HEK293 (cell line): ENCODE data around the gene PHF21A.

Experiments
- CTCF ChIA-PET: fragments of 350-600 bp; formaldehyde crosslinking; extraction: SDS; loops from one replicate; lab custom pipeline; 2021; ENCODE audit warnings: antibody characterized with exemption; lab: Yijun Ruan, JAX
- POLR2A ChIA-PET: fragments of 300-600 bp; formaldehyde crosslinking; extraction: SDS; loops from one replicate; lab custom pipeline; 2020; ENCODE audit warnings: antibody characterized with exemption, inconsistent platforms; lab: Yijun Ruan, JAX
- H3K27ac ChIP-seq: fragments of 200-500 bp; sonication (Bioruptor generic); 2 replicates; pipeline ENCODE4 v1.5.1; 2014; ENCODE audit warnings: low read depth, low read length, control low read depth, inconsistent platforms; ENCODE audit errors: extremely low read depth
- H3K36me3 ChIP-seq, 2 experiments: fragments of 200-500 bp in 1 of 2; sonication (Bioruptor generic) in 1 of 2; 1 replicate in 1 of 2; 2 replicates in 1 of 2; pipeline ENCODE4 v1.5.1; 2014 to 2017; ENCODE audit warnings: inconsistent platforms in 2 of 2, low read length in 2 of 2; ENCODE audit not compliant: control insufficient read depth in 2 of 2, insufficient read depth in 1 of 2
- H3K4me1 ChIP-seq: fragments of 200-500 bp; sonication (Bioruptor generic); 2 replicates; pipeline ENCODE4 v1.5.1; 2014; ENCODE audit warnings: mild to moderate bottlenecking, low read length, inconsistent platforms; ENCODE audit not compliant: control insufficient read depth, insufficient read depth
- H3K4me3 ChIP-seq: 2 replicates; pipeline ENCODE4 v1.5.1; 2011; ENCODE audit warnings: low read depth, mild to moderate bottlenecking, control low read depth, low read length, moderate library complexity
- H3K9me3 ChIP-seq: fragments of 200-500 bp; sonication (Bioruptor generic); 2 replicates; pipeline ENCODE4 v1.5.1; 2014; ENCODE audit warnings: low read depth, low read length, inconsistent platforms; ENCODE audit not compliant: control insufficient read depth, insufficient read depth
- KLF8 ChIP-seq: fragments of 450-650 bp; formaldehyde crosslinking; IDR thresholded peaks from 2 replicates; pipeline ENCODE4 v1.5.1; 2016; ENCODE audit warnings: missing biosample characterization, missing genetic modification characterization
- MZF1 ChIP-seq: fragments of 450-650 bp; formaldehyde crosslinking; IDR thresholded peaks from 2 replicates; pipeline ENCODE4 v1.5.1; 2017; ENCODE audit warnings: missing biosample characterization, missing genetic modification characterization, borderline replicate concordance
- RBAK ChIP-seq: fragments of 450-650 bp; formaldehyde crosslinking; IDR thresholded peaks from 2 replicates; pipeline ENCODE4 v1.5.1; 2016; ENCODE audit warnings: missing biosample characterization, missing genetic modification characterization
- SALL2 ChIP-seq: fragments of 450-650 bp; formaldehyde crosslinking; IDR thresholded peaks from 2 replicates; pipeline ENCODE4 v1.5.0; 2017; ENCODE audit warnings: missing biosample characterization, mild to moderate bottlenecking, missing genetic modification characterization, borderline replicate concordance
- SCRT2 ChIP-seq: fragments of 450-650 bp; formaldehyde crosslinking; IDR thresholded peaks from 2 replicates; pipeline ENCODE4 v1.5.1; 2016; ENCODE audit warnings: missing biosample characterization, missing genetic modification characterization
- SP2 ChIP-seq: fragments of 450-650 bp; formaldehyde crosslinking; IDR thresholded peaks from 2 replicates; pipeline ENCODE4 v1.5.1; 2016; ENCODE audit warnings: missing biosample characterization, missing genetic modification characterization
- SP3 ChIP-seq: fragments of 450-650 bp; formaldehyde crosslinking; IDR thresholded peaks from 2 replicates; pipeline ENCODE4 v1.5.1; 2016; ENCODE audit warnings: missing biosample characterization, missing genetic modification characterization
- ZBTB17 ChIP-seq: fragments of 450-650 bp; formaldehyde crosslinking; IDR thresholded peaks from 2 replicates; pipeline ENCODE4 v1.5.1; 2016; ENCODE audit warnings: missing biosample characterization, missing genetic modification characterization
- ZBTB7A ChIP-seq: fragments of 450-650 bp; formaldehyde crosslinking; IDR thresholded peaks from 2 replicates; pipeline ENCODE4 v1.5.1; 2016; ENCODE audit warnings: low read depth, missing biosample characterization, missing genetic modification characterization
- ZFHX2 ChIP-seq: fragments of 450-650 bp; formaldehyde crosslinking; conservative IDR thresholded peaks from 2 replicates; pipeline ENCODE4 v1.5.1; 2016; ENCODE audit warnings: missing biosample characterization, missing genetic modification characterization
- ZNF18 ChIP-seq: fragments of 450-650 bp; formaldehyde crosslinking; IDR thresholded peaks from 2 replicates; pipeline ENCODE4 v1.5.1; 2016; ENCODE audit warnings: missing biosample characterization, missing genetic modification characterization
- ZNF302 ChIP-seq: fragments of 450-650 bp; formaldehyde crosslinking; IDR thresholded peaks from 2 replicates; pipeline ENCODE4 v1.5.1; 2016; ENCODE audit warnings: missing biosample characterization, missing genetic modification characterization, low read depth
- ZNF394 ChIP-seq: fragments of 450-650 bp; formaldehyde crosslinking; IDR thresholded peaks from 2 replicates; pipeline ENCODE4 v1.5.1; 2016; ENCODE audit warnings: missing biosample characterization, missing genetic modification characterization, mild to moderate bottlenecking, moderate library complexity, borderline replicate concordance
- ZNF670 ChIP-seq: fragments of 450-650 bp; formaldehyde crosslinking; IDR thresholded peaks from 2 replicates; pipeline ENCODE4 v1.5.1; 2016; ENCODE audit warnings: missing biosample characterization, missing genetic modification characterization, low read depth
- TF ChIP-seq, protein P1 (sequence below): fragments of 450-650 bp; formaldehyde crosslinking; IDR thresholded peaks from 2 replicates; pipeline ENCODE4 v1.5.1; 2016; ENCODE audit warnings: missing biosample characterization, missing genetic modification characterization
- TF ChIP-seq, protein P2 (sequence below): fragments of 450-650 bp; formaldehyde crosslinking; IDR thresholded peaks from 2 replicates; pipeline ENCODE4 v1.5.1; 2016; ENCODE audit warnings: missing biosample characterization, missing genetic modification characterization
- TF ChIP-seq, protein P3 (sequence below): fragments of 450-650 bp; formaldehyde crosslinking; IDR thresholded peaks from 2 replicates; pipeline ENCODE4 v1.5.1; 2016; ENCODE audit warnings: missing biosample characterization, missing genetic modification characterization, low read depth

The PHF21A gene

GRCh38 chr11:45895553-45896259, 225.5 kb downstream of the PHF21A start:
- POLR2A ChIA-PET = interaction anchor here (0.9 kb wide), 1 partner anchor 22 kb away, joined by 3 read pairs; the partner anchor contains the start of gene PEX16
- CTCF ChIA-PET = interaction anchor here (0.8 to 1.5 kb wide), 2 partner anchors 22 to 23 kb away, joined by 3 to 9 read pairs; no protein-coding TSS in a partner anchor
- TF ChIP-seq ZNF18 (tag by site-specific recombination) = no peak
- no peak for TF ChIP-seq ZBTB17 (tag by site-specific recombination)
- TF ChIP-seq, protein P1, sequence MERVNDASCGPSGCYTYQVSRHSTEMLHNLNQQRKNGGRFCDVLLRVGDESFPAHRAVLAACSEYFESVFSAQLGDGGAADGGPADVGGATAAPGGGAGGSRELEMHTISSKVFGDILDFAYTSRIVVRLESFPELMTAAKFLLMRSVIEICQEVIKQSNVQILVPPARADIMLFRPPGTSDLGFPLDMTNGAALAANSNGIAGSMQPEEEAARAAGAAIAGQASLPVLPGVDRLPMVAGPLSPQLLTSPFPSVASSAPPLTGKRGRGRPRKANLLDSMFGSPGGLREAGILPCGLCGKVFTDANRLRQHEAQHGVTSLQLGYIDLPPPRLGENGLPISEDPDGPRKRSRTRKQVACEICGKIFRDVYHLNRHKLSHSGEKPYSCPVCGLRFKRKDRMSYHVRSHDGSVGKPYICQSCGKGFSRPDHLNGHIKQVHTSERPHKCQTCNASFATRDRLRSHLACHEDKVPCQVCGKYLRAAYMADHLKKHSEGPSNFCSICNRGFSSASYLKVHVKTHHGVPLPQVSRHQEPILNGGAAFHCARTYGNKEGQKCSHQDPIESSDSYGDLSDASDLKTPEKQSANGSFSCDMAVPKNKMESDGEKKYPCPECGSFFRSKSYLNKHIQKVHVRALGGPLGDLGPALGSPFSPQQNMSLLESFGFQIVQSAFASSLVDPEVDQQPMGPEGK (tag by site-specific recombination) = no peak
- H3K9me3 ChIP-seq = no peaks in the 10 kb centered on the region
- H3K4me3 ChIP-seq = no peak overlapping the region
- no peak overlapping the region for H3K27ac ChIP-seq
- no peaks in the 10 kb centered on the region for H3K36me3 ChIP-seq
- H3K4me1 ChIP-seq = peaks cover 4% of the 10 kb centered on the region; the same call in 1 of the 2 replicates

DNA sequence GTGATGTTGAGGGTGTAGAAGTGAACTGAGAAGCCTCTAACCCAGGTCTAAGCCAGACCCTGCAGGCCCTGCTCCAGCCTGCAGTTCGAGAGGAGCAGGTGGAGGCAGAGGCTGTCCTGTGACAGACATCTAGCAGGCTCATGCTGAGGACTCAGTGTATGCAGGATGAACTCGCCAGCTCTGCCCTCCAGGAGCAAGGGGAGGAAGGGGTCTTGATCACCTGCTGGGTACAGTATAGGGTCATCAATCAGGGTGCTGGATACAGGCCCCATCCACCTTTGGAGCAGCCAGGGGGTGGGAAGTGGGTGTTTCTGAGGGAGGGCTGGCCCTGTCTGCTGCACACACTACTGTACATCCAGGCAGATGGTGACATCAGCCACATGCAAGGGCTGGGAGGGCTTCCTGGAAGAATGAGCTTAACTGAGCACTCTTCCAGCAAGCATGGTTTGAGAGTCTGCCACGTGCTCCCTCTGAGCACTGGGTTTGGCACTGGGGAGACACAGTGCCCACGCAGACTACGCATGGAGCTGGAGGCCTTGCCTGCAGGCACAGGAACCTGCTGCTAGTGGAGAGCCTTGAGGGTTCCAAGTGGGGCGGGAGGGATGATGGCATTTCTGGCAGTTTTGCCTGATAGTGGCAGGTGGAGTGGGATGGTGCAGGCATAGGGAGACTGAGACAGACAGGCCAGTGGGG, 226.6 kb downstream of the PHF21A start:
- no peak overlapping the region for H3K27ac ChIP-seq
- TF ChIP-seq ZFHX2 (tag by site-specific recombination) (peak; percentile 53), ZBTB7A (tag by site-specific recombination) (no peak), ZNF302 (tag by site-specific recombination) (no peak), SP2 (tag by site-specific recombination) (peak; percentile 34; the same call in 1 of the 2 replicates), SP3 (peak; percentile 54)
- no peaks in the 10 kb centered on the region for H3K9me3 ChIP-seq
- no peak overlapping the region for H3K4me3 ChIP-seq
- peaks cover 4% of the 10 kb centered on the region; the same call in 1 of the 2 replicates for H3K4me1 ChIP-seq
- POLR2A ChIA-PET = no interaction called here
- H3K36me3 ChIP-seq = no peaks in the 10 kb centered on the region
- CTCF ChIA-PET = interaction anchor here (0.8 to 2.8 kb wide), 3 partner anchors 21 to 111 kb away, joined by 3 to 18 read pairs (median 3); no protein-coding TSS in a partner anchor

DNA sequence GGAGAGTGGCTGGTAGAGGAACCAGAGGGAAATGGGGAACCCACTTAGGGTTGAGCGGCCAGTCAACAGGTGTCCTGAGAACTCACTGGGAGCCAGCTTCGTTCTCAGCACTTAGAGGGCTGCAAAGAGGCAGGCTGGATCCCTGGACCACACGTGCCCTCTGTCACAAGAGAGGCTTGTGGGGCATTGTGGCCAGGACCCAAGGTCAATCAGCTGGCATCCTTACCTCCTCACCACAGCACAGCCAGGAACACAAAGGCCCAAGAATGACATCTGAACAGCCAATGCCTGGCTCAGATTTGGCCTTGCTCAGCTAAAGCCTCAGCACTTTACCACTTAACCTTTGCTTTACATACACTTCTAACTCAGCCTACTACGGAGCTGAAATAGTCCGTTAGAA, 228.4 kb downstream of the PHF21A start:
- ChIA-PET POLR2A (interaction anchor here (0.7 kb wide), 1 partner anchor 20 kb away, joined by 3 read pairs; no protein-coding TSS in a partner anchor), CTCF (interaction anchor here (0.6 to 2.8 kb wide), 4 partner anchors 17 to 73 kb away, joined by 3 to 18 read pairs (median 4); no protein-coding TSS in a partner anchor)
- Histone ChIP-seq H3K27ac (no peak overlapping the region), H3K36me3 (no peaks in the 10 kb centered on the region), H3K4me3 (no peak overlapping the region), H3K9me3 (no peaks in the 10 kb centered on the region), H3K4me1 (no peaks in the 10 kb centered on the region; the same call in 1 of the 2 replicates)
- TF ChIP-seq ZNF670 (tag by site-specific recombination) (no peak), RBAK (tag by site-specific recombination) (no peak), KLF8 (tag by site-specific recombination) (no peak), SCRT2 (tag by site-specific recombination) (peak; percentile 72), ZNF394 (tag by site-specific recombination) (no peak), MZF1 (tag by site-specific recombination) (no peak), SALL2 (tag by site-specific recombination) (no peak)
- TF ChIP-seq, protein P2, sequence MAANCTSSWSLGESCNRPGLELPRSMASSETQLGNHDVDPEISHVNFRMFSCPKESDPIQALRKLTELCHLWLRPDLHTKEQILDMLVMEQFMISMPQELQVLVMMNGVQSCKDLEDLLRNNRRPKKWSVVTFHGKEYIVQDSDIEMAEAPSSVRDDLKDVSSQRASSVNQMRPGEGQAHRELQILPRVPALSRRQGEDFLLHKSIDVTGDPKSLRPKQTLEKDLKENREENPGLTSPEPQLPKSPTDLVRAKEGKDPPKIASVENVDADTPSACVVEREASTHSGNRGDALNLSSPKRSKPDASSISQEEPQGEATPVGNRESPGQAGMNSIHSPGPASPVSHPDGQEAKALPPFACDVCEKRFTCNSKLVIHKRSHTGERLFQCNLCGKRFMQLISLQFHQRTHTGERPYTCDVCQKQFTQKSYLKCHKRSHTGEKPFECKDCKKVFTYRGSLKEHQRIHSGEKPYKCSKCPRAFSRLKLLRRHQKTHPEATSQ (tag by site-specific recombination) = no peak
- TF ChIP-seq, protein P3, sequence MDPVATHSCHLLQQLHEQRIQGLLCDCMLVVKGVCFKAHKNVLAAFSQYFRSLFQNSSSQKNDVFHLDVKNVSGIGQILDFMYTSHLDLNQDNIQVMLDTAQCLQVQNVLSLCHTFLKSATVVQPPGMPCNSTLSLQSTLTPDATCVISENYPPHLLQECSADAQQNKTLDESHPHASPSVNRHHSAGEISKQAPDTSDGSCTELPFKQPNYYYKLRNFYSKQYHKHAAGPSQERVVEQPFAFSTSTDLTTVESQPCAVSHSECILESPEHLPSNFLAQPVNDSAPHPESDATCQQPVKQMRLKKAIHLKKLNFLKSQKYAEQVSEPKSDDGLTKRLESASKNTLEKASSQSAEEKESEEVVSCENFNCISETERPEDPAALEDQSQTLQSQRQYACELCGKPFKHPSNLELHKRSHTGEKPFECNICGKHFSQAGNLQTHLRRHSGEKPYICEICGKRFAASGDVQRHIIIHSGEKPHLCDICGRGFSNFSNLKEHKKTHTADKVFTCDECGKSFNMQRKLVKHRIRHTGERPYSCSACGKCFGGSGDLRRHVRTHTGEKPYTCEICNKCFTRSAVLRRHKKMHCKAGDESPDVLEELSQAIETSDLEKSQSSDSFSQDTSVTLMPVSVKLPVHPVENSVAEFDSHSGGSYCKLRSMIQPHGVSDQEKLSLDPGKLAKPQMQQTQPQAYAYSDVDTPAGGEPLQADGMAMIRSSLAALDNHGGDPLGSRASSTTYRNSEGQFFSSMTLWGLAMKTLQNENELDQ (tag by site-specific recombination) = no peak
